ENCODE measurements around the gene GRAMD4.
"Not testable (repeated sequence)": the region's sequence is repeated elsewhere in the genome, so short reads cannot be mapped to it uniquely, and the experiment has no call there.

GRAMD4 gene

GRCh38 chr22:46600273-46600796 is 19.9 kb upstream of the GRAMD4 start:
- no peak for DNase-seq

GRCh38 chr22:46602025-46602424 is 18.2 kb upstream of the GRAMD4 start:
- DNase-seq: no peak

- DNase-seq: no peak
Measured at GRCh38 chr22:46604306-46604690, 15.9 kb upstream of the GRAMD4 start.

GRCh38 chr22:46605117-46605516 is 15.1 kb upstream of the GRAMD4 start:
- DNase-seq: no peak

GRCh38 chr22:46606886-46607285 is 13.3 kb upstream of the GRAMD4 start:
- no peak for DNase-seq

GRCh38 chr22:46607483-46608114 is 12.6 kb upstream of the GRAMD4 start:
- DNase-seq: no peak

- DNase-seq: no peak
Measured at GRCh38 chr22:46609175-46609690, 11.0 kb upstream of the GRAMD4 start.

GRCh38 chr22:46609724-46610201 is 10.4 kb upstream of the GRAMD4 start:
- no peak for DNase-seq

- DNase-seq: no peak
Measured at GRCh38 chr22:46610356-46610755, 9.8 kb upstream of the GRAMD4 start.

- DNase-seq: no peak
Measured at GRCh38 chr22:46611189-46611588, 9.0 kb upstream of the GRAMD4 start.

- no peak for DNase-seq
Measured at GRCh38 chr22:46612341-46612903, 7.8 kb upstream of the GRAMD4 start.

GRCh38 chr22:46612904-46613605 is 7.1 kb upstream of the GRAMD4 start:
- DNase-seq: no peak

GRCh38 chr22:46613606-46614021 is 6.6 kb upstream of the GRAMD4 start:
- no peak for DNase-seq

- DNase-seq: no peak
Measured at GRCh38 chr22:46614025-46614931, 5.9 kb upstream of the GRAMD4 start.

GRCh38 chr22:46617207-46617985 is 2.8 kb upstream of the GRAMD4 start:
- DNase-seq: no peak

GRCh38 chr22:46617986-46618647 is 2.1 kb upstream of the GRAMD4 start:
- DNase-seq: no peak

- DNase-seq: no peak
Measured at GRCh38 chr22:46618667-46619066, 1.5 kb upstream of the GRAMD4 start.

GRCh38 chr22:46619240-46619829 is 851 bp upstream of the GRAMD4 start:
- DNase-seq: no peak

- DNase-seq: no peak
Measured at GRCh38 chr22:46620588-46621242, 529 bp downstream of the GRAMD4 start.

GRCh38 chr22:46621243-46621930 is 1.2 kb downstream of the GRAMD4 start:
- not testable (repeated sequence) for DNase-seq

Measured in SHP77 treated with DMSO at 0.1 percent for 48 hours (cell line).